B cell (primary cell): Measurements from ENCODE around the gene HSPH1. TPM values are rescaled to one million over a fixed set of nuclear protein-coding genes. Genes with fewer than 3 reads are reported as not detected.

Experiments used
- ATAC-seq: fragments of 200-7000 bp; cut with Tn5 transposase; one replicate; pipeline ENCODE4 v1.10.0; 2021; ENCODE audit warnings: low read depth, mild to moderate bottlenecking, moderate number of reproducible peaks, moderate library complexity
- CTCF ChIA-PET: fragments of 350-600 bp; sonication (Branson Sonifier 250); formaldehyde crosslinking; loops from one replicate; lab custom pipeline; 2021; ENCODE audit warnings: antibody characterized with exemption, inconsistent platforms; lab: Charles Lee
- POLR2A ChIA-PET: fragments of 350-600 bp; sonication (Branson Sonifier 250); formaldehyde crosslinking; loops from one replicate; lab custom pipeline; 2021; ENCODE audit warnings: antibody characterized with exemption; lab: Charles Lee
- DNase-seq: peaks from one replicate; pipeline ENCODE4 v3.0.0; 2013
- H2AFZ ChIP-seq: 2 replicates; pipeline ENCODE4 v1.6.1; 2012; ENCODE audit warnings: mild to moderate bottlenecking, low read depth, low read length; ENCODE audit not compliant: insufficient read depth, poor library complexity, severe bottlenecking
- H3K27ac ChIP-seq, 2 donors: 1 replicate in 1 of 2; 2 replicates in 1 of 2; pipeline ENCODE4 v1.5.1; 2012 to 2013; ENCODE audit warnings: low read length in 2 of 2, mild to moderate bottlenecking in 2 of 2, moderate library complexity in 1 of 2
- H3K27me3 ChIP-seq, 4 experiments: fragments of 200-600 bp in 1 of 4; sonication (generic) in 1 of 4; replicated peaks in 1 of 4; 1 replicate in 2 of 4; 2 replicates in 2 of 4; pipeline versions ENCODE4 v1.6.1 to v1.7.0; 2013 to 2016; ENCODE audit warnings: low read length in 3 of 4, mild to moderate bottlenecking in 2 of 4, mixed read lengths in 1 of 4, moderate library complexity in 1 of 4; ENCODE audit not compliant: insufficient read depth in 4 of 4, control insufficient read depth in 3 of 4; ENCODE audit errors: control extremely low read depth in 1 of 4
- H3K36me3 ChIP-seq, 2 experiments: replicated peaks in 1 of 2; 1 replicate in 1 of 2; 2 replicates in 1 of 2; pipeline versions ENCODE4 v1.6.1 to v1.7.1; 2013; ENCODE audit warnings: low read length in 1 of 2; ENCODE audit not compliant: insufficient read depth in 2 of 2, control insufficient read depth in 1 of 2; ENCODE audit errors: control extremely low read depth in 1 of 2, extremely low read depth in 1 of 2
- H3K4me1 ChIP-seq, 2 donors: fragments of 200-600 bp in 1 of 2; sonication (generic) in 1 of 2; 1 replicate in 1 of 2; 2 replicates in 1 of 2; pipeline versions ENCODE4 v1.5.1 to v1.6.1; 2013 to 2017; ENCODE audit warnings: low read length in 2 of 2; ENCODE audit not compliant: control insufficient read depth in 2 of 2, insufficient read depth in 2 of 2
- H3K4me2 ChIP-seq: replicated peaks from 2 replicates; pipeline ENCODE3; 2012; ENCODE audit warnings: mild to moderate bottlenecking, low read depth, low read length; ENCODE audit not compliant: poor library complexity, severe bottlenecking
- H3K4me3 ChIP-seq, 5 experiments: fragments of 200-600 bp in 1 of 5; sonication (generic) in 1 of 5; 1 replicate in 3 of 5; 2 replicates in 2 of 5; pipeline versions ENCODE4 v1.5.1 to v1.7.0; 2011 to 2016; ENCODE audit warnings: low read length in 4 of 5, mild to moderate bottlenecking in 4 of 5, low read depth in 2 of 5, control low read depth in 1 of 5, moderate library complexity in 1 of 5; ENCODE audit not compliant: insufficient read depth in 1 of 5; ENCODE audit errors: control extremely low read depth in 1 of 5, extremely low read depth in 1 of 5
- H3K79me2 ChIP-seq: fragments of 200-600 bp; sonication (generic); one replicate; pipeline ENCODE4 v1.6.0; 2016; ENCODE audit warnings: low read length; ENCODE audit not compliant: control insufficient read depth, insufficient read depth
- H3K9ac ChIP-seq: fragments of 200-600 bp; sonication (generic); 2 replicates; pipeline ENCODE4 v1.6.1; 2017; ENCODE audit warnings: mild to moderate bottlenecking, low read length, moderate library complexity
- H3K9me3 ChIP-seq, 3 donors: one replicate each; pipeline versions ENCODE4 v1.6.1 to v1.7.1; 2013; ENCODE audit warnings: low read length in 2 of 3; ENCODE audit not compliant: control insufficient read depth in 2 of 3, insufficient read depth in 1 of 3; ENCODE audit errors: control extremely low read depth in 1 of 3
- H4K20me1 ChIP-seq: 2 replicates; pipeline ENCODE4 v1.6.0; 2012; ENCODE audit warnings: mild to moderate bottlenecking, low read length; ENCODE audit not compliant: insufficient read depth, control insufficient read depth, poor library complexity, severe bottlenecking
- H3K27ac Mint-ChIP-seq: one replicate; pipeline ENCODE4 v1.8.0; 2021; ENCODE audit warnings: mixed read lengths
- H3K27me3 Mint-ChIP-seq: one replicate; pipeline ENCODE4 v1.8.0; 2021; ENCODE audit warnings: mixed read lengths
- H3K4me1 Mint-ChIP-seq: one replicate; pipeline ENCODE4 v1.8.0; 2021; ENCODE audit warnings: mixed read lengths
- H3K4me3 Mint-ChIP-seq: one replicate; pipeline ENCODE4 v1.8.0; 2021; ENCODE audit warnings: mixed read lengths
- H3K9me3 Mint-ChIP-seq: one replicate; pipeline ENCODE4 v1.8.0; 2022; ENCODE audit warnings: mixed read lengths; ENCODE audit not compliant: insufficient read depth
- EZH2 ChIP-seq: IDR thresholded peaks from 2 replicates; pipeline ENCODE4 v1.6.1; 2012; ENCODE audit warnings: borderline replicate concordance, low read depth, mild to moderate bottlenecking, moderate library complexity, low read length; ENCODE audit not compliant: insufficient read depth, poor library complexity, severe bottlenecking
- WGBS: methylation state at CpG from one replicate; pipeline ENCODE4 v1.1.5; 2013; ENCODE audit warnings: missing lambda C conversion rate; ENCODE audit not compliant: insufficient coverage; 5-methylcytosine and 5-hydroxymethylcytosine counted together
- intact Hi-C: fragments of 100-400 bp; cut with micrococcal nuclease; formaldehyde crosslinking; loops from one replicate; pipeline ENCODE4 v1.10.0; 2022
- polyA plus RNA-seq: library from polyadenylated mRNA; depleted of rRNA; stranded (reverse); fragments of >200 nt; gene quantifications from 2 replicates; pipeline ENCODE4 v1.2.3, GENCODE V29; 2012
- total RNA-seq, 2 donors: library from RNA; stranded (reverse); fragments of 120-200 nt in 1 of 2; gene quantifications; 1 replicate in 1 of 2; 2 replicates in 1 of 2; pipeline versions ENCODE4 v1.2.3 to v1.2.4, GENCODE V29; 2013 to 2022
- TF ChIP-seq, protein P1 (sequence below): fragments of 200-600 bp; IDR thresholded peaks from one replicate; pipeline ENCODE4 v1.8.0; 2022; ENCODE audit warnings: antibody characterized with exemption, mild to moderate bottlenecking

Gene HSPH1
- total and polyA plus RNA-seq, 2 donors (not counting 1 experiment from before 2014, with no cell fraction given) = 15.4 to 56.4 TPM

DNA sequence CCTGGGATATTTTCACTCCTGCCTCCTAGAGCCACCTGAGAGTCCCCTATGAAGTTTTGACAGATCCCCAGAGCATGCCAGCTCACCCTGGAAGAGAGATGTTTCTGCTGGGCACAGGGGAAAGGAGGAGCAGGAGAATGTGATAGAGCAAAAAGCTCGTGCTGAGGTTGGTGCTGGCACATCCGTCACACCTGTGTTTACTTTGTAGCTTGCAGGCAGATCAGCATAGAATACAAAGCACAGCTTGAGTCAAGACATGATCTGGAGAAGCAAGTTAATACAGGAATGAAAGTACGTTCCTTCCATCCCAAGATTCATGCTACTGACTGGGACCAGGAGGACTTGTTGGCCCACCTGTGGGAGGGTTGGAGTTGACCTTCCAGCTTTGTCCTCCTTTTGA, 46.1 kb downstream of the HSPH1 start:
- Histone ChIP-seq H3K4me2 (no peak overlapping the region), H2AFZ (no peak overlapping the region), H4K20me1 (no peaks in the 10 kb centered on the region), H3K79me2 (no peaks in the 10 kb centered on the region), H3K9me3 (no peaks in the 10 kb centered on the region), H3K4me1 (no peaks in the 10 kb centered on the region), H3K36me3 (no peaks in the 10 kb centered on the region), H3K9ac (no peak overlapping the region), H3K27ac (no peak overlapping the region), H3K27me3 (peaks cover 0 to 10% (median 3%) of the 10 kb centered on the region in 4 experiments), H3K4me3 (no peak overlapping the region)
- ATAC-seq = no peak
- Mint-ChIP-seq H3K27me3 (peaks cover 51% of the 10 kb centered on the region), H3K4me3 (no peak overlapping the region), H3K4me1 (no peaks in the 10 kb centered on the region), H3K27ac (no peak overlapping the region), H3K9me3 (no peaks in the 10 kb centered on the region)
- no peak for TF ChIP-seq EZH2
- TF ChIP-seq, protein P1, sequence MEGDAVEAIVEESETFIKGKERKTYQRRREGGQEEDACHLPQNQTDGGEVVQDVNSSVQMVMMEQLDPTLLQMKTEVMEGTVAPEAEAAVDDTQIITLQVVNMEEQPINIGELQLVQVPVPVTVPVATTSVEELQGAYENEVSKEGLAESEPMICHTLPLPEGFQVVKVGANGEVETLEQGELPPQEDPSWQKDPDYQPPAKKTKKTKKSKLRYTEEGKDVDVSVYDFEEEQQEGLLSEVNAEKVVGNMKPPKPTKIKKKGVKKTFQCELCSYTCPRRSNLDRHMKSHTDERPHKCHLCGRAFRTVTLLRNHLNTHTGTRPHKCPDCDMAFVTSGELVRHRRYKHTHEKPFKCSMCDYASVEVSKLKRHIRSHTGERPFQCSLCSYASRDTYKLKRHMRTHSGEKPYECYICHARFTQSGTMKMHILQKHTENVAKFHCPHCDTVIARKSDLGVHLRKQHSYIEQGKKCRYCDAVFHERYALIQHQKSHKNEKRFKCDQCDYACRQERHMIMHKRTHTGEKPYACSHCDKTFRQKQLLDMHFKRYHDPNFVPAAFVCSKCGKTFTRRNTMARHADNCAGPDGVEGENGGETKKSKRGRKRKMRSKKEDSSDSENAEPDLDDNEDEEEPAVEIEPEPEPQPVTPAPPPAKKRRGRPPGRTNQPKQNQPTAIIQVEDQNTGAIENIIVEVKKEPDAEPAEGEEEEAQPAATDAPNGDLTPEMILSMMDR = no peak
- WGBS = 83% methylated on average over 2 of the region's 3 CpGs
- no peak for DNase-seq
- intact Hi-C loops = no loop called here
- CTCF ChIA-PET = no interaction called here
- POLR2A ChIA-PET = no interaction called here

DNA sequence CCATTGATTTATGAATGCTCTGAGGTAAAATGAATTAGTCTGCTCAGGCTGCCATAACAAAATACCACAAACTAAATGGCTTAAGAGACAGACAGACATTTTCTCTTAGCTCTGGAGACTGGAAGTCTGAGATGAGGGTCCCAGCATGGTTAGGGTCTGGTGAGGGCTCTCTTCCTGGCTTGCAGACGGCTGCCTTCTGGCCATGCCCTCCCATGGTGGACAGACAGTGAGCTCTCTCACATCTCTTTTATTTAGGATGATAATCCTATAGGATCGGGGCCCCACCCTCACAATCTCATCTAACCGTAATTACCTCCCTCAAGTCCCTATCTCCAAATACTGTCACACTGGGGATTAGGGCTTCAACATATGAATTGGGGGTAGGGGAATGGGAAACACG, 47.1 kb downstream of the HSPH1 start:
- H3K4me1 ChIP-seq = no peaks in the 10 kb centered on the region
- ChIA-PET CTCF (no interaction called here), POLR2A (no interaction called here)
- WGBS = no CpG with 5 or more reads among the region's 4 CpGs
- TF ChIP-seq, protein P1 = no peak
- no peak for TF ChIP-seq EZH2
- Mint-ChIP-seq H3K27me3 (peaks cover 47% of the 10 kb centered on the region), H3K9me3 (no peaks in the 10 kb centered on the region), H3K27ac (no peak overlapping the region), H3K4me3 (no peak overlapping the region), H3K4me1 (no peaks in the 10 kb centered on the region)
- H4K20me1 ChIP-seq = no peaks in the 10 kb centered on the region
- H3K36me3 ChIP-seq = no peaks in the 10 kb centered on the region
- H2AFZ ChIP-seq = no peak overlapping the region
- no peak overlapping the region for H3K9ac ChIP-seq
- H3K27me3 ChIP-seq = peaks cover 0 to 11% (median 2%) of the 10 kb centered on the region in 4 experiments
- ATAC-seq = no peak
- intact Hi-C loops = no loop called here
- no peaks in the 10 kb centered on the region for H3K9me3 ChIP-seq
- H3K79me2 ChIP-seq = no peaks in the 10 kb centered on the region
- no peak overlapping the region for H3K4me2 ChIP-seq
- no peak overlapping the region for H3K27ac ChIP-seq
- DNase-seq = no peak
- H3K4me3 ChIP-seq = no peak overlapping the region
